K562 (cell line): ENCODE measurements around the gene MCC.

Experiments used
- CEBPB ChIP-seq: fragments of 450-650 bp; IDR thresholded peaks from 2 replicates; pipeline ENCODE4 v1.6.1; 2016; ENCODE audit warnings: missing genetic modification characterization, missing compliant biosample characterization
- EZH2 ChIP-seq: IDR thresholded peaks from 2 replicates; pipeline ENCODE4 v1.6.1; 2012; ENCODE audit warnings: low read depth, mild to moderate bottlenecking, inconsistent platforms, low read length, borderline replicate concordance
- NONO ChIP-seq, 2 experiments: fragments of 200-400 bp in 1 of 2; fragments of 450-650 bp in 1 of 2; formaldehyde crosslinking in 1 of 2; IDR thresholded peaks; 2 replicates each; pipeline ENCODE4 v1.6.1; 2017; ENCODE audit warnings: low read depth in 2 of 2, mild to moderate bottlenecking in 2 of 2, moderate library complexity in 2 of 2, low read length in 1 of 2
- RAD21 ChIP-seq, 2 experiments: fragments of 250-450 bp in 1 of 2; fragments of 450-650 bp in 1 of 2; sonication (Bioruptor Pico) in 1 of 2; formaldehyde crosslinking in 1 of 2; IDR thresholded peaks in 1 of 2; conservative IDR thresholded peaks in 1 of 2; 2 replicates each; pipeline versions ENCODE4 v1.4.0 to v1.8.0; 2020 to 2022; ENCODE audit warnings: mild to moderate bottlenecking in 2 of 2, moderate library complexity in 1 of 2
- RFX1 ChIP-seq: fragments of 450-650 bp; IDR thresholded peaks from 2 replicates; pipeline ENCODE4 v1.6.1; 2016; ENCODE audit warnings: mild to moderate bottlenecking, moderate library complexity
- RFX7 ChIP-seq: fragments of 250-450 bp; sonication (Bioruptor Pico); IDR thresholded peaks from 2 replicates; pipeline ENCODE4 v1.5.1; 2021; ENCODE audit warnings: mild to moderate bottlenecking
- SP1 ChIP-seq: sonication (generic); formaldehyde crosslinking; IDR thresholded peaks from 2 replicates; pipeline ENCODE4 v1.8.1; 2022; ENCODE audit warnings: mild to moderate bottlenecking, missing genetic modification reagents
- SRF ChIP-seq, 2 experiments: fragments of 250-450, 450-650 bp in 1 of 2; sonication (Bioruptor Pico) in 1 of 2; sonication (generic) in 1 of 2; formaldehyde crosslinking; IDR thresholded peaks; 2 replicates each; pipeline versions ENCODE4 v1.5.0 to v1.5.1; 2020 to 2022; ENCODE audit warnings: mild to moderate bottlenecking in 1 of 2, missing genetic modification reagents in 1 of 2
- USF2 ChIP-seq: sonication (generic); formaldehyde crosslinking; IDR thresholded peaks from 2 replicates; pipeline ENCODE4 v1.5.0; 2020; ENCODE audit warnings: missing genetic modification reagents
- YBX1 ChIP-seq: fragments of 450-650 bp; IDR thresholded peaks from 2 replicates; pipeline ENCODE4 v1.7.1; 2016; ENCODE audit warnings: mild to moderate bottlenecking
- ZNF444 ChIP-seq: fragments of 250-450 bp; sonication (Bioruptor Pico); IDR thresholded peaks from 2 replicates; pipeline ENCODE4 v1.4.0; 2020; ENCODE audit warnings: mild to moderate bottlenecking, moderate library complexity
- TF ChIP-seq, protein P1 (sequence below), 2 experiments: fragments of 450-650 bp in 1 of 2; sonication (generic) in 1 of 2; formaldehyde crosslinking in 1 of 2; IDR thresholded peaks; 2 replicates each; pipeline versions ENCODE4 v1.7.1 to v1.9.0; 2016 to 2022; ENCODE audit warnings: inconsistent platforms in 1 of 2, mild to moderate bottlenecking in 1 of 2, missing genetic modification reagents in 1 of 2
- TF ChIP-seq, protein P2 (sequence below): fragments of 250-450 bp; sonication (Bioruptor Pico); IDR thresholded peaks from 2 replicates; pipeline ENCODE4 v1.5.0; 2020; ENCODE audit warnings: mild to moderate bottlenecking, borderline replicate concordance

GRCh38 chr5:113166261-113166660 lies 322.0 kb downstream of the MCC start:
- TF ChIP-seq SRF (CRISPR knock-in tag; IDR thresholded peaks at IDR 0.05) = no peak
- TF ChIP-seq RFX7 (CRISPR knock-in tag) = no peak
- TF ChIP-seq SP1 (CRISPR knock-in tag) = no peak
- TF ChIP-seq ZNF444 (CRISPR knock-in tag) = no peak
- TF ChIP-seq YBX1 = no peak
- no peak for TF ChIP-seq NONO (IDR thresholded peaks at IDR 0.05; ENCODE audit: low read depth in 2 of 2, low read length in 1 of 2)
- TF ChIP-seq EZH2 = no peak
- no peak for TF ChIP-seq RFX1
- no peak for TF ChIP-seq RAD21 (CRISPR knock-in tag; conservative IDR thresholded peaks at IDR 0.05 in 1 of 2, IDR thresholded peaks at IDR 0.05 in 1 of 2)
- TF ChIP-seq, protein P1, sequence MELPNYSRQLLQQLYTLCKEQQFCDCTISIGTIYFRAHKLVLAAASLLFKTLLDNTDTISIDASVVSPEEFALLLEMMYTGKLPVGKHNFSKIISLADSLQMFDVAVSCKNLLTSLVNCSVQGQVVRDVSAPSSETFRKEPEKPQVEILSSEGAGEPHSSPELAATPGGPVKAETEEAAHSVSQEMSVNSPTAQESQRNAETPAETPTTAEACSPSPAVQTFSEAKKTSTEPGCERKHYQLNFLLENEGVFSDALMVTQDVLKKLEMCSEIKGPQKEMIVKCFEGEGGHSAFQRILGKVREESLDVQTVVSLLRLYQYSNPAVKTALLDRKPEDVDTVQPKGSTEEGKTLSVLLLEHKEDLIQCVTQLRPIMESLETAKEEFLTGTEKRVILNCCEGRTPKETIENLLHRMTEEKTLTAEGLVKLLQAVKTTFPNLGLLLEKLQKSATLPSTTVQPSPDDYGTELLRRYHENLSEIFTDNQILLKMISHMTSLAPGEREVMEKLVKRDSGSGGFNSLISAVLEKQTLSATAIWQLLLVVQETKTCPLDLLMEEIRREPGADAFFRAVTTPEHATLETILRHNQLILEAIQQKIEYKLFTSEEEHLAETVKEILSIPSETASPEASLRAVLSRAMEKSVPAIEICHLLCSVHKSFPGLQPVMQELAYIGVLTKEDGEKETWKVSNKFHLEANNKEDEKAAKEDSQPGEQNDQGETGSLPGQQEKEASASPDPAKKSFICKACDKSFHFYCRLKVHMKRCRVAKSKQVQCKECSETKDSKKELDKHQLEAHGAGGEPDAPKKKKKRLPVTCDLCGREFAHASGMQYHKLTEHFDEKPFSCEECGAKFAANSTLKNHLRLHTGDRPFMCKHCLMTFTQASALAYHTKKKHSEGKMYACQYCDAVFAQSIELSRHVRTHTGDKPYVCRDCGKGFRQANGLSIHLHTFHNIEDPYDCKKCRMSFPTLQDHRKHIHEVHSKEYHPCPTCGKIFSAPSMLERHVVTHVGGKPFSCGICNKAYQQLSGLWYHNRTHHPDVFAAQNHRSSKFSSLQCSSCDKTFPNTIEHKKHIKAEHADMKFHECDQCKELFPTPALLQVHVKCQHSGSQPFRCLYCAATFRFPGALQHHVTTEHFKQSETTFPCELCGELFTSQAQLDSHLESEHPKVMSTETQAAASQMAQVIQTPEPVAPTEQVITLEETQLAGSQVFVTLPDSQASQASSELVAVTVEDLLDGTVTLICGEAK (IDR thresholded peaks at IDR 0.05) = no peak
- TF ChIP-seq, protein P1 (CRISPR knock-in tag; IDR thresholded peaks at IDR 0.05) = no peak
- TF ChIP-seq USF2 (CRISPR knock-in tag) = no peak
- TF ChIP-seq CEBPB (tag) = no peak
- TF ChIP-seq, protein P2, sequence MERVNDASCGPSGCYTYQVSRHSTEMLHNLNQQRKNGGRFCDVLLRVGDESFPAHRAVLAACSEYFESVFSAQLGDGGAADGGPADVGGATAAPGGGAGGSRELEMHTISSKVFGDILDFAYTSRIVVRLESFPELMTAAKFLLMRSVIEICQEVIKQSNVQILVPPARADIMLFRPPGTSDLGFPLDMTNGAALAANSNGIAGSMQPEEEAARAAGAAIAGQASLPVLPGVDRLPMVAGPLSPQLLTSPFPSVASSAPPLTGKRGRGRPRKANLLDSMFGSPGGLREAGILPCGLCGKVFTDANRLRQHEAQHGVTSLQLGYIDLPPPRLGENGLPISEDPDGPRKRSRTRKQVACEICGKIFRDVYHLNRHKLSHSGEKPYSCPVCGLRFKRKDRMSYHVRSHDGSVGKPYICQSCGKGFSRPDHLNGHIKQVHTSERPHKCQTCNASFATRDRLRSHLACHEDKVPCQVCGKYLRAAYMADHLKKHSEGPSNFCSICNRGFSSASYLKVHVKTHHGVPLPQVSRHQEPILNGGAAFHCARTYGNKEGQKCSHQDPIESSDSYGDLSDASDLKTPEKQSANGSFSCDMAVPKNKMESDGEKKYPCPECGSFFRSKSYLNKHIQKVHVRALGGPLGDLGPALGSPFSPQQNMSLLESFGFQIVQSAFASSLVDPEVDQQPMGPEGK (CRISPR knock-in tag) = no peak
